ENCODE results near the gene MED27.

The MED27 gene

GRCh38 chr9:131960311-131960710 lies 119.4 kb downstream of the MED27 start:
- Histone ChIP-seq H3K4me3 (ENCODE audit: low read depth in 1 of 2, low read length in 2 of 2) (no peak overlapping the region), H2AFZ (ENCODE audit: low read depth, low read length) (no peak overlapping the region), H3K79me2 (ENCODE audit: insufficient read depth, low read length) (no peaks in the 10 kb centered on the region), H3K36me3 (ENCODE audit: insufficient read depth, low read length) (no peaks in the 10 kb centered on the region), H3K9ac (ENCODE audit: low read depth, low read length) (no peak overlapping the region), H3K4me1 (ENCODE audit: insufficient read depth, low read length) (no peaks in the 10 kb centered on the region), H3K27ac (ENCODE audit: low read length) (no peak overlapping the region), H3K4me2 (ENCODE audit: insufficient read depth, low read length) (no peak overlapping the region), H3K27me3 (ENCODE audit: insufficient read depth, low read length, poor library complexity) (no peaks in the 10 kb centered on the region), H3K9me3 (ENCODE audit: insufficient read depth, low read length, severe bottlenecking) (no peaks in the 10 kb centered on the region), H4K20me1 (ENCODE audit: insufficient read depth, low read length) (peaks cover 2% of the 10 kb centered on the region; the same call in 1 of the 2 replicates)
- TF ChIP-seq CTCF (IDR thresholded peaks at IDR 0.05; ENCODE audit: borderline replicate concordance, extremely low read depth, low read length, poor library complexity, severe bottlenecking): no peak
- TF ChIP-seq EZH2 (IDR thresholded peaks at IDR 0.05; ENCODE audit: borderline replicate concordance, low read depth, low read length, severe bottlenecking): no peak
- no peak for ATAC-seq (ENCODE audit: insufficient read depth, low read depth)
- DNase-seq: no peak

GRCh38 chr9:131959887-131960286 lies 119.8 kb downstream of the MED27 start:
- Histone ChIP-seq H4K20me1 (ENCODE audit: insufficient read depth, low read length) (peaks cover 2% of the 10 kb centered on the region; the same call in 1 of the 2 replicates), H3K4me1 (ENCODE audit: insufficient read depth, low read length) (no peaks in the 10 kb centered on the region), H3K36me3 (ENCODE audit: insufficient read depth, low read length) (no peaks in the 10 kb centered on the region), H3K27ac (ENCODE audit: low read length) (no peak overlapping the region), H3K27me3 (ENCODE audit: insufficient read depth, low read length, poor library complexity) (no peaks in the 10 kb centered on the region), H3K9me3 (ENCODE audit: insufficient read depth, low read length, severe bottlenecking) (no peaks in the 10 kb centered on the region), H2AFZ (ENCODE audit: low read depth, low read length) (no peak overlapping the region), H3K9ac (ENCODE audit: low read depth, low read length) (no peak overlapping the region), H3K4me3 (ENCODE audit: low read depth in 1 of 2, low read length in 2 of 2) (no peak overlapping the region), H3K79me2 (ENCODE audit: insufficient read depth, low read length) (no peaks in the 10 kb centered on the region), H3K4me2 (ENCODE audit: insufficient read depth, low read length) (no peak overlapping the region)
- TF ChIP-seq CTCF (IDR thresholded peaks at IDR 0.05; ENCODE audit: borderline replicate concordance, extremely low read depth, low read length, poor library complexity, severe bottlenecking) (no peak), EZH2 (IDR thresholded peaks at IDR 0.05; ENCODE audit: borderline replicate concordance, low read depth, low read length, severe bottlenecking) (no peak)
- no peak for DNase-seq
- ATAC-seq (ENCODE audit: insufficient read depth, low read depth): no peak

GRCh38 chr9:131959056-131959455 lies 120.6 kb downstream of the MED27 start:
- peaks cover 5% of the 10 kb centered on the region; the same call in 1 of the 2 replicates for H4K20me1 ChIP-seq (ENCODE audit: insufficient read depth, low read length)
- DNase-seq (no peak), ATAC-seq (ENCODE audit: insufficient read depth, low read depth) (no peak)
- no peaks in the 10 kb centered on the region for H3K36me3 ChIP-seq (ENCODE audit: insufficient read depth, low read length)
- H2AFZ ChIP-seq (ENCODE audit: low read depth, low read length): no peak overlapping the region
- no peaks in the 10 kb centered on the region for H3K4me1 ChIP-seq (ENCODE audit: insufficient read depth, low read length)
- no peak overlapping the region for H3K4me3 ChIP-seq (ENCODE audit: low read depth in 1 of 2, low read length in 2 of 2)
- H3K9ac ChIP-seq (ENCODE audit: low read depth, low read length): no peak overlapping the region
- H3K27ac ChIP-seq (ENCODE audit: low read length): no peak overlapping the region
- H3K79me2 ChIP-seq (ENCODE audit: insufficient read depth, low read length): no peaks in the 10 kb centered on the region
- no peaks in the 10 kb centered on the region for H3K9me3 ChIP-seq (ENCODE audit: insufficient read depth, low read length, severe bottlenecking)
- no peaks in the 10 kb centered on the region for H3K27me3 ChIP-seq (ENCODE audit: insufficient read depth, low read length, poor library complexity)
- H3K4me2 ChIP-seq (ENCODE audit: insufficient read depth, low read length): no peak overlapping the region
- TF ChIP-seq CTCF (IDR thresholded peaks at IDR 0.05; ENCODE audit: borderline replicate concordance, extremely low read depth, low read length, poor library complexity, severe bottlenecking) (no peak), EZH2 (IDR thresholded peaks at IDR 0.05; ENCODE audit: borderline replicate concordance, low read depth, low read length, severe bottlenecking) (no peak)

GRCh38 chr9:131954299-131954698 lies 125.4 kb downstream of the MED27 start:
- H2AFZ ChIP-seq (ENCODE audit: low read depth, low read length): no peak overlapping the region
- H3K9me3 ChIP-seq (ENCODE audit: insufficient read depth, low read length, severe bottlenecking): no peaks in the 10 kb centered on the region
- no peaks in the 10 kb centered on the region for H3K27me3 ChIP-seq (ENCODE audit: insufficient read depth, low read length, poor library complexity)
- no peak overlapping the region for H3K4me2 ChIP-seq (ENCODE audit: insufficient read depth, low read length)
- no peak overlapping the region for H3K27ac ChIP-seq (ENCODE audit: low read length)
- ATAC-seq (ENCODE audit: insufficient read depth, low read depth) (no peak), DNase-seq (no peak)
- TF ChIP-seq EZH2 (IDR thresholded peaks at IDR 0.05; ENCODE audit: borderline replicate concordance, low read depth, low read length, severe bottlenecking) (no peak), CTCF (IDR thresholded peaks at IDR 0.05; ENCODE audit: borderline replicate concordance, extremely low read depth, low read length, poor library complexity, severe bottlenecking) (peak; percentile 26)
- H3K9ac ChIP-seq (ENCODE audit: low read depth, low read length): no peak overlapping the region
- no peaks in the 10 kb centered on the region for H3K4me1 ChIP-seq (ENCODE audit: insufficient read depth, low read length)
- H3K4me3 ChIP-seq (ENCODE audit: low read depth in 1 of 2, low read length in 2 of 2): no peak overlapping the region
- no peaks in the 10 kb centered on the region for H3K79me2 ChIP-seq (ENCODE audit: insufficient read depth, low read length)
- 0 out of 2 replicates have a peak, but pooled peaks cover 6% of the 10 kb centered on the region for H4K20me1 ChIP-seq (ENCODE audit: insufficient read depth, low read length)
- no peaks in the 10 kb centered on the region for H3K36me3 ChIP-seq (ENCODE audit: insufficient read depth, low read length)

Data from DND-41 (cell line).